Measurements from ENCODE around the gene CHRNA5. TPM values are rescaled to one million over a fixed set of nuclear protein-coding genes. Genes with fewer than 3 reads are reported as not detected.

The CHRNA5 gene
- total RNA-seq, 2 donors from 2014 or later, result 0.22 to 0.59 TPM

DNA sequence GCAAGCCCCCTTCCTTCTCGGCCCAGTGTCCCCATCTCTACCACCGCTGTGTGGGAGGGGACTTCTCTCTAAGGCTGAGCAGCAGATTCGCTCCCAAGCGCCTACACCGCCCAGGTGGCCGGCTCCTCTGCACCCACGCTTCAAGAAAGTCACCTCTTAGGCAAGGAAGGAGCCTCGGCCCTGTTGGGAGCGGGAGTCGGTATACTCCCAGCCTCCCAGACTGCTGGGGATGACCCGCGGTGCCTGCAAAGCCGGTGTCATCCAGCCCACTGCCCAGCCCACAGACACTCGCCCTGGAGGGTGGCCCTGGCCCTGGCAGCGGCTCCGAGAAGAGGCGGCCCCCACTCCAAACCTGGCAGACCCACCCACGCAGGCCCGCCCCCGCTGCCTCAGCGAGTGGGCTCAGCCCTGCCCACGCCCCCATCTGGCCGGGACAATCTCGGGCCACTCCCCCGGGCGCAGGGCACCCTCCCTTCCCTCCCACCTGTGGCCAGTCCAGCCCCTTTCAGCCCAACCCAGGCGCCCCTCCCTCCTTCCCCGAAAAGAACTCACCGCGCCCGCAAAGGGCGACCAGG, 75.3 kb downstream of the CHRNA5 start:
- no peak overlapping the region for H3K27ac ChIP-seq
- no peak for DNase-seq (ENCODE audit: low spot score)
- TF ChIP-seq, protein P1, sequence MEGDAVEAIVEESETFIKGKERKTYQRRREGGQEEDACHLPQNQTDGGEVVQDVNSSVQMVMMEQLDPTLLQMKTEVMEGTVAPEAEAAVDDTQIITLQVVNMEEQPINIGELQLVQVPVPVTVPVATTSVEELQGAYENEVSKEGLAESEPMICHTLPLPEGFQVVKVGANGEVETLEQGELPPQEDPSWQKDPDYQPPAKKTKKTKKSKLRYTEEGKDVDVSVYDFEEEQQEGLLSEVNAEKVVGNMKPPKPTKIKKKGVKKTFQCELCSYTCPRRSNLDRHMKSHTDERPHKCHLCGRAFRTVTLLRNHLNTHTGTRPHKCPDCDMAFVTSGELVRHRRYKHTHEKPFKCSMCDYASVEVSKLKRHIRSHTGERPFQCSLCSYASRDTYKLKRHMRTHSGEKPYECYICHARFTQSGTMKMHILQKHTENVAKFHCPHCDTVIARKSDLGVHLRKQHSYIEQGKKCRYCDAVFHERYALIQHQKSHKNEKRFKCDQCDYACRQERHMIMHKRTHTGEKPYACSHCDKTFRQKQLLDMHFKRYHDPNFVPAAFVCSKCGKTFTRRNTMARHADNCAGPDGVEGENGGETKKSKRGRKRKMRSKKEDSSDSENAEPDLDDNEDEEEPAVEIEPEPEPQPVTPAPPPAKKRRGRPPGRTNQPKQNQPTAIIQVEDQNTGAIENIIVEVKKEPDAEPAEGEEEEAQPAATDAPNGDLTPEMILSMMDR (IDR thresholded peaks at IDR 0.05), result no peak
- peak overlapping the region; percentile 34 to 54 for H3K4me3 ChIP-seq
- H3K36me3 ChIP-seq, result no peaks in the 10 kb centered on the region
- H3K4me1 ChIP-seq, result peaks cover 0 to 10% of the 10 kb centered on the region in 2 donors
- H3K9me3 ChIP-seq, result no peaks in the 10 kb centered on the region
- peaks cover 0 to 6% of the 10 kb centered on the region in 2 donors for H3K27me3 ChIP-seq

DNA sequence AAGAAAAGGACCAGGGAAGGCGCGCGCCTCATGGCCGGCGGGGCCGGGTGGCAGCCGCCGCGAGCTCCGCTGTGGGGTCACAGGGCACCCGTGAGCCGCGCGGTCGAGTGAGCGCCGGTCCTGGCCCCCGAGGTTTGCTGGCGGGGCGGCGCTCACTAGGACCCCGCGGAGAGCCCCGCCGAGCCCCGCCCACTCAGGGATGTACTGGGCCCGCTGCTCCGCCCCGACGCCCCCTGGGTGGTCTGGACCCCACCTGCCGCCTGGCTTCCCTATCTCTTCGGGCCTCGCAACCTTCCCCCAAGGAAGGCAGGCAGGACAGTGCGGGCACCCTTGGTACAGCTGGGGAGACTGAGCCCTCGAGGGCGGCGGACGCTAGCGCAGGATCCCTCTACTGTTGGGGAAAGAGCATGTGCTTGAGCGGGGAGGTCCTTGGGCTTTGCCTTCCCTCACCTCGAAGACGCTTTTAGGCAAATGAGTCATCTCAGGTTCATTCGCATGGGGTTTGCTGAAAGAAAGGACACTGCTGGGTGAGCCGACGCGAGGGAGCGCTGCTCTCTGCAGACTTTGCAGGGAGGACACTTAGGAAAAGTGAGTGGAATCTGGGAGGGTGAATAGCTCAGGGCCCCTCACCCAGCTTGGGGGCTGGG, 75.9 kb downstream of the CHRNA5 start, which contains the start of gene CHRNB4:
TSS of gene CHRNB4 (minus strand) at position 109 of the 647 bp plus-strand sequence. CDS start at position 32, 77 bp downstream.
- Histone ChIP-seq H3K9me3 (no peaks in the 10 kb centered on the region), H3K4me3 (peak within 1 kb of the TSS; percentile 34 to 54), H3K36me3 (no peaks in the 10 kb centered on the region), H3K4me1 (peaks cover 0 to 10% of the 10 kb centered on the region in 2 donors), H3K27ac (no peak within 1 kb of the TSS), H3K27me3 (peaks cover 0 to 6% of the 10 kb centered on the region in 2 donors)
- DNase-seq (ENCODE audit: low spot score), result no peak
- TF ChIP-seq, protein P1 (IDR thresholded peaks at IDR 0.05), result no peak

DNA sequence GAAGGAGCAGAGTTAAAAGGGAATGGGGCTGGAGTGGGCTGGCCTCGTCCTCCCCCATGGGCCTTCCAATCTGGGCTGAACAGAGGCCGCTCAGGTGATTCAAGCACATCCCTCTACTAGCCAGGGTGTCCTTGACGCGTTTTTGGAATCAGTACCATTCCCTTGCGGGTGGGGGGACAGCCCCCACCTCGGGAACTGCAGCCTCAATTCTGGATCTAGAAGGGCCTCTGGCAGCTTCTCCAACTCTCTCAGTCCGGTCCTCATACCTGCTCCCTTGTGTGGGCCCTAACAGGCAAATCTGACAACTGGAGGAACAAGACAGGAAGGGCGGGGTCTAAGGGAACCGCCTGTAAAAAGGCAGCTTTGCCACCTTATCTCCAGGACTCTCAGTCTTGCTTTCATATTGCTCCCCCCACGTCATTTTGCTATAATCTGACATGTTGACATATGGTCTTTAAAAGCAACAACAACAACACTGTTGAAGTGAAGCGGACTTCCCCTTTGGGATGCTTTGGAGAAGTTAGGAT, 76.5 kb downstream of the CHRNA5 start:
- Histone ChIP-seq H3K4me3 (no peak overlapping the region), H3K4me1 (peaks cover 0 to 10% of the 10 kb centered on the region in 2 donors), H3K36me3 (no peaks in the 10 kb centered on the region), H3K27ac (no peak overlapping the region), H3K9me3 (no peaks in the 10 kb centered on the region), H3K27me3 (peaks cover 0 to 6% of the 10 kb centered on the region in 2 donors)
- DNase-seq (ENCODE audit: low spot score), result no peak
- TF ChIP-seq, protein P1 (IDR thresholded peaks at IDR 0.05), result no peak

GRCh38 chr15:78642331-78642730, 77.0 kb downstream of the CHRNA5 start:
- H3K36me3 ChIP-seq, result no peaks in the 10 kb centered on the region
- H3K4me3 ChIP-seq, result no peak overlapping the region
- peaks cover 0 to 10% of the 10 kb centered on the region in 2 donors for H3K4me1 ChIP-seq
- H3K27me3 ChIP-seq, result peaks cover 0 to 6% of the 10 kb centered on the region in 2 donors
- DNase-seq (ENCODE audit: low spot score), result no peak
- no peaks in the 10 kb centered on the region for H3K9me3 ChIP-seq
- TF ChIP-seq, protein P1 (IDR thresholded peaks at IDR 0.05), result no peak
- H3K27ac ChIP-seq, result no peak overlapping the region

Other genes starting within 250 kb of the CHRNA5 start
- not detected for gene CRABP1, start 225.2 kb upstream of the CHRNA5 start, total RNA-seq
- gene IREB2, start 127.3 kb upstream of the CHRNA5 start, total RNA-seq, result 10 to 100 TPM; 14.5 to 16.3 TPM
- gene HYKK, start 57.9 kb upstream of the CHRNA5 start, total RNA-seq, result 10 to 100 TPM in 1 of 2 donors, 1 to 10 TPM in 1; 6.1 to 12.5 TPM
- gene PSMA4, start 25.1 kb upstream of the CHRNA5 start, total RNA-seq, result 10 to 100 TPM; 85.8 to 87.1 TPM
- gene CHRNA3, start 55.5 kb downstream of the CHRNA5 start, total RNA-seq, result 1 to 10 TPM in 1 of 2 donors, not detected in 1; 1.7 TPM
- gene CHRNB4, start 75.7 kb downstream of the CHRNA5 start, total RNA-seq, result not detected
- gene ADAMTS7, start 245.9 kb downstream of the CHRNA5 start, total RNA-seq, result 10 to 100 TPM; 20.8 to 39.2 TPM

Data from right atrium auricular region (tissue), 2 donors.